Neural progenitor cell (in vitro differentiated cells): Measurements from ENCODE around the gene TIMM22. TPM values are rescaled to one million over a fixed set of nuclear protein-coding genes. Genes with fewer than 3 reads are reported as not detected.
"Not testable (repeated sequence)": the region's sequence is repeated elsewhere in the genome, so short reads cannot be mapped to it uniquely, and the experiment has no call there.

Experiments
- DNase-seq: peaks from one replicate; pipeline ENCODE4 v3.0.0-alpha.2; 2016; ENCODE audit warnings: low spot score
- H2AFZ ChIP-seq: fragments of 200-600 bp; sonication (generic); replicated peaks from 2 replicates; pipeline ENCODE4 v1.6.1; 2016; ENCODE audit warnings: antibody characterized with exemption
- H3F3A ChIP-seq: fragments of 200-600 bp; sonication (generic); 2 replicates; pipeline ENCODE4 v1.6.1; 2016; ENCODE audit warnings: antibody characterized with exemption, low read depth
- H3K27ac ChIP-seq: fragments of 200-600 bp; sonication (generic); 2 replicates; pipeline ENCODE4 v1.5.1; 2016; ENCODE audit warnings: mild to moderate bottlenecking
- H3K27me3 ChIP-seq: fragments of 200-600 bp; sonication (generic); 2 replicates; pipeline ENCODE4 v1.6.1; 2016; ENCODE audit warnings: mild to moderate bottlenecking, moderate library complexity
- H3K36me3 ChIP-seq: fragments of 200-600 bp; sonication (generic); 2 replicates; pipeline ENCODE4 v1.5.1; 2016
- H3K4me1 ChIP-seq: fragments of 200-600 bp; sonication (generic); 2 replicates; pipeline ENCODE4 v1.6.1; 2016; ENCODE audit warnings: mixed run types
- H3K4me2 ChIP-seq: fragments of 200-600 bp; sonication (generic); 2 replicates; pipeline ENCODE4 v1.6.1; 2016
- H3K4me3 ChIP-seq: fragments of 200-600 bp; sonication (generic); 2 replicates; pipeline ENCODE4 v1.5.1; 2016
- H3K79me2 ChIP-seq: fragments of 200-600 bp; sonication (generic); 2 replicates; pipeline ENCODE4 v1.6.1; 2016; ENCODE audit warnings: low read depth
- H3K9ac ChIP-seq: fragments of 200-600 bp; sonication (generic); 2 replicates; pipeline ENCODE4 v1.6.1; 2016
- H3K9me3 ChIP-seq: fragments of 200-600 bp; sonication (generic); 2 replicates; pipeline ENCODE4 v1.5.1; 2016; ENCODE audit warnings: low read depth
- H4K20me1 ChIP-seq: fragments of 200-600 bp; sonication (generic); 2 replicates; pipeline ENCODE4 v1.6.1; 2016; ENCODE audit warnings: low read depth
- H3K27ac Mint-ChIP-seq: 3 replicates; pipeline ENCODE4 v1.8.0; 2021; ENCODE audit warnings: mixed read lengths
- H3K27me3 Mint-ChIP-seq: 2 replicates; pipeline ENCODE4 v1.8.0; 2022; ENCODE audit warnings: low read depth, mild to moderate bottlenecking, inconsistent platforms, moderate library complexity, mixed read lengths; ENCODE audit not compliant: insufficient read depth
- H3K36me3 Mint-ChIP-seq: 3 replicates; pipeline ENCODE4 v1.8.0; 2021; ENCODE audit warnings: mixed read lengths
- H3K4me1 Mint-ChIP-seq: 3 replicates; pipeline ENCODE4 v1.8.0; 2021; ENCODE audit warnings: mixed read lengths
- H3K4me3 Mint-ChIP-seq: 3 replicates; pipeline ENCODE4 v1.8.0; 2021; ENCODE audit warnings: mild to moderate bottlenecking, moderate library complexity, mixed read lengths
- H3K9me3 Mint-ChIP-seq: 3 replicates; pipeline ENCODE4 v1.8.0; 2020; ENCODE audit warnings: mixed read lengths
- EZH2 ChIP-seq: fragments of 200-600 bp; sonication (generic); IDR thresholded peaks from 2 replicates; pipeline ENCODE4 v1.6.1; 2017; ENCODE audit warnings: antibody characterized with exemption, mild to moderate bottlenecking, moderate library complexity
- EZH2phosphoT487 ChIP-seq: fragments of 200-600 bp; sonication (generic); IDR thresholded peaks from 2 replicates; pipeline ENCODE4 v1.6.1; 2017; ENCODE audit warnings: antibody characterized with exemption
- total RNA-seq: library from RNA; depleted of rRNA; stranded (reverse); fragments of >200 nt; gene quantifications from 2 replicates; pipeline ENCODE4 v1.2.3, GENCODE V29; 2015; ENCODE audit warnings: low replicate concordance
- TF ChIP-seq, protein P1 (sequence below): fragments of 200-600 bp; sonication (generic); IDR thresholded peaks from 2 replicates; pipeline ENCODE4 v1.5.1; 2017; ENCODE audit warnings: antibody characterized with exemption, mild to moderate bottlenecking

TIMM22 gene
- total RNA-seq, 1 donor from 2014 or later = 11.7 TPM

DNA sequence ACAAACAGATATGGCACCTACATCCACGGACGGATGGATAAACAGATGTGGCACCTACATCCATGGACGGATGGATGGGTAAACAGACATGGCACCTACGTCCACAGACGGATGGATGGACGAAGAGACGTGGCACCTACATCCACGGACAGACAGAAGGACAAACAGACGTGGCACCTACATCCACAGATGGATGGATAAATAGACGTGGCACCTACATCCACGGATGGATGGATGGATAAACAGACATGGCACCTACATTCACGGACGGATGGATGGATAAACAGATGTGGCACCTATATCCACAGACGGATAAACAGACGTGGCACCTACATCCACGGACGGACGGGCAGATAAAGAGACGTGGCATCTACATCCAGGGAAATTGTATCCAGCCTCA lies 45.6 kb downstream of the TIMM22 start:
- no peak overlapping the region for H3K4me2 ChIP-seq
- Mint-ChIP-seq H3K36me3 (peaks cover 12% of the 10 kb centered on the region), H3K4me3 (no peak overlapping the region), H3K27ac (peak overlapping the region; percentile 3), H3K9me3 (no peaks in the 10 kb centered on the region), H3K4me1 (peaks cover 31% of the 10 kb centered on the region), H3K27me3 (peaks cover 5% of the 10 kb centered on the region)
- H3K9me3 ChIP-seq = no peaks in the 10 kb centered on the region
- no peak overlapping the region for H3K4me3 ChIP-seq
- TF ChIP-seq EZH2phosphoT487 = no peak
- TF ChIP-seq, protein P1, sequence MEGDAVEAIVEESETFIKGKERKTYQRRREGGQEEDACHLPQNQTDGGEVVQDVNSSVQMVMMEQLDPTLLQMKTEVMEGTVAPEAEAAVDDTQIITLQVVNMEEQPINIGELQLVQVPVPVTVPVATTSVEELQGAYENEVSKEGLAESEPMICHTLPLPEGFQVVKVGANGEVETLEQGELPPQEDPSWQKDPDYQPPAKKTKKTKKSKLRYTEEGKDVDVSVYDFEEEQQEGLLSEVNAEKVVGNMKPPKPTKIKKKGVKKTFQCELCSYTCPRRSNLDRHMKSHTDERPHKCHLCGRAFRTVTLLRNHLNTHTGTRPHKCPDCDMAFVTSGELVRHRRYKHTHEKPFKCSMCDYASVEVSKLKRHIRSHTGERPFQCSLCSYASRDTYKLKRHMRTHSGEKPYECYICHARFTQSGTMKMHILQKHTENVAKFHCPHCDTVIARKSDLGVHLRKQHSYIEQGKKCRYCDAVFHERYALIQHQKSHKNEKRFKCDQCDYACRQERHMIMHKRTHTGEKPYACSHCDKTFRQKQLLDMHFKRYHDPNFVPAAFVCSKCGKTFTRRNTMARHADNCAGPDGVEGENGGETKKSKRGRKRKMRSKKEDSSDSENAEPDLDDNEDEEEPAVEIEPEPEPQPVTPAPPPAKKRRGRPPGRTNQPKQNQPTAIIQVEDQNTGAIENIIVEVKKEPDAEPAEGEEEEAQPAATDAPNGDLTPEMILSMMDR = no peak
- TF ChIP-seq EZH2 = no peak
- H3F3A ChIP-seq = no peaks in the 10 kb centered on the region
- no peak overlapping the region for H2AFZ ChIP-seq
- H3K79me2 ChIP-seq = no peaks in the 10 kb centered on the region
- no peak overlapping the region for H3K27ac ChIP-seq
- peaks cover 20% of the 10 kb centered on the region for H3K4me1 ChIP-seq
- H3K36me3 ChIP-seq = no peaks in the 10 kb centered on the region
- H4K20me1 ChIP-seq = peaks cover 8% of the 10 kb centered on the region
- no peaks in the 10 kb centered on the region for H3K27me3 ChIP-seq
- no peak overlapping the region for H3K9ac ChIP-seq
- DNase-seq = no peak

DNA sequence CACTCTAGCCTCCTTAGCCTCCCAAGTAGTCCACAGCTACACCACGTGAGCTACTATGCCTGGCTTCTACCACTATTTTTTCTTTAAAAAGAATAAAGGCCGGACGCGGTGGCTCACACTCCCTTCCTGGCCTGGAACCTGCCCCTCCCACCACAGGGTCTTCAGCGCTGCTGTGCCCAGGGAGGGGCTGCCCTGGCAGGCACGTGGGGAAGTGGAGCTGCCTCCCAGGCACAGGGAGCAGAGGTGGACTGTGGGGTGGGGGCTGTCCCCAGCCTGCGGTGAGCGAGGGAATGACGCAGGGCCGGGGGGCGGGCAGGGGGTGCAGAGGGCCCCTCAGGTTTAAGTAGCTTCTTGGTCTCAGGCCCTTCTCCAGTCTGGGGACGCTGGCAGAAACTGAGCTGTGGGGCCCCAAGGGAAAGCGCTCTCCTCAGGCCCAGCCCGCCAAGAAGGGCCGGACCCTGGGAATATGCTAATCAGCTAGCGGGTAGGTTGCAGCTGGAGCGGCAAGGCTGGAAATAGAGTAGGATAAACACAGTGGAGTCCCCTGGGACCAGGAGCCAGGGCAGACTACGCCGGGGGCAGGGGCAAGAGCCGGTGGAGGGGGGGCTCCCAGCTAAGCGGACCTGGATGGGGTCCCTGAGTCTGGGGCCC lies 46.8 kb downstream of the TIMM22 start:
- H3K27ac ChIP-seq = no peak overlapping the region

DNA sequence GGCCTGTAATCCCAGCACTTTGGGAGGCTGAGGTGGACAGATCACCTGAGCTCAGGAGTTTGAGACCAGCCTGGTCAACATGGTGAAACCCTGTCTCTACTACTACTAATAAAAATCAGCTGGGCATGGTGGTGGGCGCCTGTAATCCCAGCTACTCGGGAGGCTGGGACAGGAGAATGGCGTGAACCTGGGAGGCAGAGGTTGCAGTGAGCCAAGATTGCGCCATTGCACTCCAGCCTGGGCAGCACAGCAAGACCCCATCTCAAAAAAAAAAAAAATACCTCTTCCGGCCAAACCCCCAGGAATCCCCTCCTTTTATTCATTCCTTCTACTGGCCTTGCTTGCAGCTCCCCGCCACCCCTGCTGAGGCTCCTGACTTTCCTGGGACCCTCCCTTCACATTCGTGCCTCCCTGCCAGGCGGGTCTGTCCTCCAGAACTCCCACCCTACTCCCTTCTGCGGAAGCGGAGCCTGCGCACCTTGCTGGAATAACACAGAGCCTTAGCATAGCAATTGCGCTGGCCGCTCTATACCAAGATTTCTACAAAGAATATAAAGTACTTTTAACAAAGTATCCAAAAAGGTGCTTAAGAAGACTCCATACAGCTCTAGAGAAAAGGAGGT lies 47.6 kb downstream of the TIMM22 start:
- Mint-ChIP-seq H3K36me3 (peaks cover 15% of the 10 kb centered on the region), H3K4me3 (peak overlapping the region; percentile 53), H3K4me1 (peaks cover 28% of the 10 kb centered on the region)
- H3K36me3 ChIP-seq, H3K27me3 Mint-ChIP-seq, H3K27ac Mint-ChIP-seq, H3K4me3 ChIP-seq, H3F3A ChIP-seq, H3K4me2 ChIP-seq, H3K9me3 Mint-ChIP-seq, H2AFZ ChIP-seq, H4K20me1 ChIP-seq, H3K27me3 ChIP-seq, DNase-seq, H3K9me3 ChIP-seq, H3K79me2 ChIP-seq, H3K27ac ChIP-seq, H3K9ac ChIP-seq: not testable (repeated sequence)
- H3K4me1 ChIP-seq = peaks cover 13% of the 10 kb centered on the region

More for the DNA sequence above, 46.8 kb downstream of the TIMM22 start:
- Histone ChIP-seq H2AFZ (peak overlapping the region; percentile 64), H3K4me1 (peaks cover 20% of the 10 kb centered on the region), H3K4me3 (peak overlapping the region; percentile 32), H3K36me3 (no peaks in the 10 kb centered on the region), H4K20me1 (peaks cover 8% of the 10 kb centered on the region), H3K4me2 (peak overlapping the region; percentile 70), H3K9me3 (no peaks in the 10 kb centered on the region), H3F3A (no peaks in the 10 kb centered on the region), H3K79me2 (no peaks in the 10 kb centered on the region), H3K9ac (no peak overlapping the region), H3K27me3 (no peaks in the 10 kb centered on the region)
- no peak overlapping the region for H3K4me3 Mint-ChIP-seq
- H3K4me1 Mint-ChIP-seq = peaks cover 31% of the 10 kb centered on the region
- H3K9me3 Mint-ChIP-seq = no peaks in the 10 kb centered on the region
- peaks cover 12% of the 10 kb centered on the region for H3K36me3 Mint-ChIP-seq
- TF ChIP-seq, protein P1 = no peak
- TF ChIP-seq EZH2phosphoT487 (no peak), EZH2 (no peak)
- no peak overlapping the region for H3K27ac Mint-ChIP-seq
- peaks cover 5% of the 10 kb centered on the region for H3K27me3 Mint-ChIP-seq
- peak; percentile 73 for DNase-seq

DNA sequence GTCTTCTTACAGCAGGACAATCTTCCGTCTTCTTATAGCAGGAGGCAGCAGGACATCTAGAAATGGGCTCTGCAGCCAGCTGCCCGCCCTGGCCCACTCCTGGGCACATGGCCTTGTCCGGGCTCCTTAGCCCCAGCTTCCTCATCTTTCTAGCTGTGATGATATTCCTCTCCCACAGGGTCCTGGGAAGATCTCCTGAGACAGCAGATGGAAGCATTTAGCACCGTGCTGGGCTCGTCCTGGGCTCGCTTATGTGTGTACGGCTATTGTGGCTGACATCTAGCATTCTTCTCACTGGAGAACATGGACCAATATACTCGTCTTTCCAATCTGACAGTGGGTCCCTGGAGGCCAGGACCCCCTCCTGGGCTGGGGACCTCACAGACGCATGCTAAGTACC lies 48.5 kb downstream of the TIMM22 start:
- Histone ChIP-seq H3K27ac (no peak overlapping the region), H3K36me3 (no peaks in the 10 kb centered on the region), H3K27me3 (no peaks in the 10 kb centered on the region), H3K4me2 (no peak overlapping the region), H4K20me1 (peaks cover 8% of the 10 kb centered on the region), H3K4me1 (peaks cover 8% of the 10 kb centered on the region), H2AFZ (no peak overlapping the region), H3K4me3 (no peak overlapping the region), H3K9ac (no peak overlapping the region), H3K9me3 (no peaks in the 10 kb centered on the region), H3F3A (no peaks in the 10 kb centered on the region), H3K79me2 (no peaks in the 10 kb centered on the region)
- Mint-ChIP-seq H3K27me3 (peaks cover 7% of the 10 kb centered on the region), H3K4me3 (no peak overlapping the region), H3K36me3 (peaks cover 15% of the 10 kb centered on the region), H3K4me1 (peaks cover 24% of the 10 kb centered on the region), H3K27ac (peak overlapping the region; percentile 53), H3K9me3 (no peaks in the 10 kb centered on the region)
- TF ChIP-seq EZH2 (no peak), EZH2phosphoT487 (no peak)
- TF ChIP-seq, protein P1 = no peak
- no peak for DNase-seq
